ENCODE data around the gene FLRT2.

Gene FLRT2

GRCh38 chr14:85558505-85558904 lies 28.6 kb downstream of the FLRT2 start:
- no peak for DNase-seq

DNA sequence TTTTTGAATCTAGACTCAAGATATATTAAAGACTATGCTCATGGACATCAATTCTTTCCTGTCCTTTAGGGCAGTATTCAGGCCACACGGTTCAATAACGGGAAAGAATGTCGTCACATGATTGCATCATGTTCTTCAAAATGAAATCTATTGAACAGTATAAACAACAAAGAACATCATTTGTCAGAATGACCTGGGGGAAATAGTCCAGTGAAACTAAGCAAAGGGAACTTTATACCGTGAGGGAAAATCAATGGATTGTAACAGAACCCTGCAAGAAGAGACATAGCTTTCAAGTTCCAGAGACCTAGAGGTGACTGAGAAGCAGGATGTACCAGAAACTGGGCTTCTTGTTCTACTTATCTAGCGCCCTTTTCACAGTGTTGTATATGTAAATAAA lies 32.7 kb downstream of the FLRT2 start:
- no peak for DNase-seq

- DNase-seq = no peak
Measured at GRCh38 chr14:85564841-85565527, 35.0 kb downstream of the FLRT2 start.

DNA sequence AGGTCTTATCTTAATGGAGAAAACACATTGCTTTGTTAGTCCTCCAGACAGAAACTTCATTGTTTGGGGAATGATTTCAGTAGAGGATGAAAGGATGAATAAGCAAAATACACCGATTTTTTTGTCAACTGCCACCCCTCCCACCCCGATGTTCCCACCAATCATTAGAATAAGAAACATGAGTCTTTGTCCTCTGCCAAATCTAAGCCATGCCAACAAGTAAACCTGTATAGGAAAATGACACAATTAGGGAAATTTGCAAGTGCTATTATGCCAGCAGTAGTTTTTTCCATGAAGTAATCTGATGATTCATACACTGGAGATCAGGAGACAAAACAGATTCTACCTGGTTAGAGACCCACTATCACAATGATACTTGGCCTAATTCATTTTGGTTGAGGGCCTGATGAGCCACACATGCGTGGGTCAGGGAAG lies 35.9 kb downstream of the FLRT2 start:
- no peak for DNase-seq

DNA sequence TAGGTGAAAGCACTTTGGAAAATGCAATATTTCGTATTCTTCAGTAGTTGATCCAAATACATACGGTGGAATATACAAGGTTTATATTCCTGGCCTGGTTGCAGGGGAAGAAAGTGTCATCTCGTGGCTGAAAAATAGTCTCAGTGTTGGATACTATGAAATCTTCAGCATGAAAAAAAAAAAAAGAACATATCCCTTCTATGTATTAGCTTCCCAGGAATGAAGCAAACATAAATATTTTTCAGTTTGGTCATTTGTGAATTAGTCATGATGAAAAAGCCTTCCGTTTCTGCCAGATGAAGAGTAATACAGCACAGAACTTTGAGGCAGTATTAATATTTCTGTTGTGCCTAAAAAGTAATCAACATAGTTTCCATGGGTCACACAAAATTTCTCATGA lies 36.7 kb downstream of the FLRT2 start:
- no peak for DNase-seq

- DNase-seq = no peak
Measured at GRCh38 chr14:85572011-85572410, 42.1 kb downstream of the FLRT2 start.

DNA sequence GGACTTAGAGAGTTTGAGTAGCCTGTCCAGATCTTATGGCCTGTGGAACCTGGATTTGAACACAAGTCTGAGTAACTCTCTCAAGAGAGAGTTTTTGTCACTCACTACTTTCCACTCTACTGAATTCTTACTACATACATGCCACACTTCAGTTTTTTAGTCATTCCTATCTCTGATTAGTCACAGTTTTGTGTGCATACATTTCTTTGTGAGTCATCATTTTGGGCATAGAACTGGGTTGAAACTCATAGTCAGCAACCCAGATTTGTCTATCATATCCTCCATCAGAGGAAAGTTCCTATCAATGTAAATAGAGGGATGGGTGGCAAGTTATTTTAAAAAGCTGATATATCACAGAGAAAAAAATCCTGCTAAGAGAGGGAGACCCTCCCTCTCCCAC lies 42.9 kb downstream of the FLRT2 start:
- no peak for DNase-seq

- DNase-seq = no peak
Measured at GRCh38 chr14:85573406-85573805, 43.5 kb downstream of the FLRT2 start.

DNA sequence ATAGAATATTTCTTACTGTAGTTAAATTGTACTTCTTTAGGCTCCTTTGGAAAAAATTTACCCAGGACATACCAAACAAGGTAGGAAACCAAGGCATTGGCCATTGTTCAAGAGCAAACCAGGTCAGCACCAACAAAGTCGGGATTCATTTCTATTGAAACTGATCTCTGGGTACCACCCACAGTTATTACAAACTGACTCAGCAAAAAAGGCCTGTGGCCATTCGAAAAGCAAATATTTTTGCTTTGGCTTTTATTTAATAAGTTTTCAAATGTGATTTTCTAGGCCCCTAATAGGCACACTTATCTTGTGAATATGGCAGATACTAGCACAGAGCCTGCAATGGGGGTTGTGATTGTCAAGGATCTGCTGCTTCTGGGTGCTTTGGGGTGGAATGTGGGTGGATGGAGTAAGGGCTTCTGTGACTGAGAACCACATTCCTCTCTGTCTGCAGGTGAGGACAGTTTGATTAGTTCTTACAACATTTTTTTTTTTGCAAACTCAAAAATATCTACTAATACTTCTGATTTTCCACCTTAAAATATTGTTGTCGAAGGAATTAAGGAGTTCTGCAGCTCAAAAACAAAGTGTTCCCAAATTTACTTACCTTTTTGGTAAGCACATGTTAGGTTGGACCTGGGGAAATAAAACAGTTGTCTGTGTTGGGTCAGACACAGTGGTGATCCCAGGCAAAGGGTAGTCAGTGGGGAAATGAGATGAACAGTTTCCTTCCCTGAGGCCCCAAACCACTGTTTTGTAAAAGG lies 45.1 kb downstream of the FLRT2 start:
- DNase-seq = no peak

DNA sequence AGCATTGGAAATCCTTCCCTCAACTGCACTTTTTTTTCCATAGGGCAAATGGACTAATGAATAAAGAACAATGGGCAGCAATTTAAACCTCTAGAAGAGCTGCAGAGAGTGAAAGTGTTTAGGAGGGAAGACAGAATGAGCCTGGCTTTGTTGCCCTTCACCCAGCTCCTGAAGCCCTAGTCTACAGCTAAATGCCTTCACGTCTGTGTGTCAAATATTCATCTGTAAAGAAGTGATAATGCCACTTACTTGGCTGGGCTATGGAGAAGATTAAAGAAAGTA lies 45.6 kb downstream of the FLRT2 start:
- peak in 1 of 51 donors; percentile 53 for DNase-seq

DNA sequence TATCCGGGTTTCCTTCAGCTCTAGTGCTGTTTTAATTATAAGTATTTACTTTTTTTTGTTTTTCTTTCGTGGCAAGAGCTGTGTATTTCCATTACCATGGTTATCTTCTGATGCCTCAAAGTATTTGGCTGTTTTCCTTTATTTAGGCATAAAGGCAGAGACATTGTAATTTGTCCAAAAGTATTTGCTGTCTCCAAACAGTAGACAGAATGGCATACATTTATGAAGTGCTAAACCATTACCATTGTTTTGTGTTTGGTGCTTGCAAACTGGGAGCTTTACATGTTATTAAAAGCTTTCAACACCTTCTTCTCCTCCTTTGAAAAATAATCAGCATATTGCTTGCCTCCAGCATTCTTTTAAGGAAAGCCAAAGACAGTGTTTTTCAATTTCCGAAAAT lies 46.3 kb downstream of the FLRT2 start:
- DNase-seq = peak in 1 of 51 donors; percentile 40

DNA sequence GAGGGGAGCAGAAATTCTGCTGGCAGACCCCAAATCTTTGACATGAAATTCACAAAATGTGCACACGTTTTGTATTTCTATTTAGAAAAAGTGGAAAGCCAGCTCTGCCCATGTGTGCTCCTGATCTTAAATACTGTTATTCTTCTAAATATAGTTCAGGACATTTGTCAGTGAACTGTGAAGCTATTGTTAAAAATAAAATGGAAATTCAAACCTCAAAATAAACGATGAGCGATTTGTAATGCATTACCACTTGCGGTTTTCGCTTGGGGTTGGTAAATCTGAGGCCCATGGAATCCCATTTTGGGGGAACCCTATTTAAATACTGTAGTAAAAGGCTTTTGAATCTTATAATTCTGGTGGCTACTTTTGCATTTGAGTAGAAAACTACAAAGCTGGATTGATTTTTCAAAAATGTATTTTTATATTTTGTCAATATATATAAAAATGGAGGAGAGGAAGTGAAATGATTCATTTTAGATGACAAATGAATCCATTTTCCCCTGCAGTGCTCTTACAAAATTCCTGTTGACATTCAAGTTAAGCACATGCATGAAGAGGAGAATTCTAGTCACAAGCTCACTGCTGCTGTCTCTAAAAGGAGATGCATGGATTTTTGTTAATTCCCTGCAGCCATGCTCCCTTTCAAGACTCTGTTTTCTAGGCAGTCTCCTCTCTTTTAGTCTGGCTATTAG lies 47.1 kb downstream of the FLRT2 start:
- peak in 1 of 51 donors; percentile 24 for DNase-seq

DNA sequence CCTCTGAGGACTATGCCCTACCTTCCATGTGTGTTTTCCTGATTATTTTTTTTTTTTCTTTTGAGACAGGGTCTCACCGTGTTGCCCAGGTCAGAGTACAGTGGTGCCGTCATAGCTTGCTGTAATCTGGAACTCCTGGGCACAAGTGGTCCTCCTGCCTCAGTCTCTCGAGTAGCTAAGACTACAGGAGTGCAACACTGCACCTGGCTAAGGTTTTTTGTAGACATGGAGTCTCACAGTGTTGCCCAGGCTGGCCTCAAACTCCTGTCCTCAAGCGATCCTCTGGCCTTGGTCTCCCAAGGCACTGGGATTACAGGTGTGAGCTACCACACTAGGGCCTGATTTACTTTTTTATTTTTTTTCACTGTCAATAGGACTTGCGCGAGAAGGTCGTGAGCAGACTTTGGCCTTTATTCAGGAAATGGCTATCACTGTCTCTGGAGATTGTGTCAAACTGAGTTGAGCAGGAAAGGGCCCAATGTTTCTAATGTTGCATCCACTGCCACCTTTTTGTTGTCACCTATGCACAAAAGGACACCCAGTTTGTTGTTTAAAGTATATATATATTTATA lies 47.7 kb downstream of the FLRT2 start:
- DNase-seq = no peak

DNA sequence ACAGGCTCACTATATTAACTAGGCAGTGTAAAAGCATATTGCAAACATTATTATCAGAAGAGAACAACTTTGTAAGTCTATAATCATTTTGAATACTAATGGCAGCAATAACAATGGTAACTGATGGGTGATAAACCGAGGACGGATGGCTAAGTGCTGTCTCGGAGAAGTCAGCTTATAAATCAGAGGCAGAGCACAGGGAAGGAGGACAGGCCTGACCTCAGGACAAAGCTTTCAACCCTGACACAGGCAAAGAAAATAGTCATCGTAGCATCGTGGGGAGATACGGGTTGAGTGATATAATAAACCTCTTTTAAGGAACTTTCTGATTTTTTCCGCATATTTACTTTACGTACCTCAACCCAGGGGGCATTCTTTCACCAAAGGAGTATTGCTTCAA lies 48.4 kb downstream of the FLRT2 start:
- DNase-seq = no peak

DNA sequence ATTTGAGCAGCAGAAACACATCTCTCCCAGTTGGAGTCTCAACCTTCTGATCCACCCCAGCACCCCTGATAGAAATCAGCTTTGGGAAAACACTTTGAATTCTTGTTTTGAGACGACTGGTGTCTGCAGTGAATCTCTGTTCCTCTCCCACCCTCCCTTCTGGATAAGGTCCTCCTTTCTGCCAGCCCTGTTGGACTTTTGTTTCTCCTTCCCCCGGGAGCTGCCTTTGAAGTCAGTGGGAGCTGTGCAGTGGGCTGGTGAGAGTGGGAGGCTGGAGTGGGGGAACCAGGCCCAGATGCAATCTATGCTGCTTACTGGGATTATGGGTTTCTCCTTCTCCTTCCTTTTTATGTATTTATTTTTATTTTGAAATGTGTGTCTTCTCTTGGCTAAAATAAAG lies 49.0 kb downstream of the FLRT2 start:
- no peak for DNase-seq

DNA sequence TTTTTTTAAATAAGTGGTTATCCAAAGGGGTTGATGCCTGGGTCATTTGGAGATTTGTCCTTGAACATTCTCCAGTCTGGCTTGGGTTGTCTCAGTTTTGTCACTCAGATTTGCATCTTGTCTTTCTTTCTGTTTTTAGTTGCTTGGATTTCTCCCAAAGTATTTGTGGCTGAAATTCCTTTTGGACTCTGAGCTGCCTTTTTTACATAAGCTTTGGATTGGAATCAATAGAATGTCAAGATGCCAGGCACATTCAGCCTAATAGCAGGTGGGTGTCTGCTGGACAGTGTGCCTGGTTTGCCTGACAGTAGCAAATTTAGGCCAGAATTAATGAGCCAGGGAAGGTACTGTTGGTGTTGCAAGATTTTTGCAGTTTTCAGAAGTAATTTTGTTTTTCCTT lies 50.0 kb downstream of the FLRT2 start:
- peak in 2 of 51 donors; percentile 15 to 31 for DNase-seq

- no peak for DNase-seq
Measured at GRCh38 chr14:85580536-85581140, 50.7 kb downstream of the FLRT2 start.

DNA sequence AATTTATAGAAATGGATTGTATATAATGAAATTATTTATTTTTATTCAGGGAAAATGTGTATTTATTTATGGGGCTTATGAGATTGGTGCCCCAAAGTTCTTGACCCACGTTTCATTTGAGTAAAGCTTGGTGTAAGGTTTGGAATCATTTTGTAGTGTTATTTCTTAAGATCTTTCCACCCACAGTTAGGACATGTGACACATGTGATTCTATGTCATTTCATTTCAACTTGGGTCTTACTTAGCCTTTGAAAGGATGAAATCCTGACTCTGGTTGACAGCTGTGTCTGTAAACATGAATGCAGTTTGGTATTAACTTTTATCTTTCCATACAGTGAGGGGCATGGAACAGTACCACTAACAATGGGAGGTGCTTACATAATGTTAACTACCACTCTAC lies 51.7 kb downstream of the FLRT2 start:
- DNase-seq = no peak

DNA sequence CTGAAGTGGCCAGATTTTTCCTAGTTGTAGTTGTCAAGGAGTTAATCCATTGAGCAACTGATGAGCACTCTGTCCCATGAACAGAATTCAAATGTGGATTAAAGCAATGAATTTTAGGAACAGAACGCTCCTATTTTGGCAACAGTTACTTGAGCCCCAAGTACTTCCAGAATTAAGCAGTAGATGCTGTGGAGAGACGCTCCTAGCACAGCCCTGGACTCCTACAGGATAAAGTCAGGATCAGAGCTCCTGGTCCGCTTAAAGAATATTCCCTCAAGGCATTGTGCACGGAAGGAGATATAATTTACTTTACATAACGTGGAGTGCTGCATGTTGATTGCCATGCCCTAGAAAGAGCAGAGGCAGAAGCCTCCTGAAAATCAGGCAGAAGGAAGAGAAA lies 53.4 kb downstream of the FLRT2 start:
- DNase-seq = peak in 2 of 51 donors; percentile 9 to 19

GRCh38 chr14:85584481-85584880 lies 54.5 kb downstream of the FLRT2 start:
- DNase-seq = peak in 2 of 51 donors; percentile 8 to 31

DNA sequence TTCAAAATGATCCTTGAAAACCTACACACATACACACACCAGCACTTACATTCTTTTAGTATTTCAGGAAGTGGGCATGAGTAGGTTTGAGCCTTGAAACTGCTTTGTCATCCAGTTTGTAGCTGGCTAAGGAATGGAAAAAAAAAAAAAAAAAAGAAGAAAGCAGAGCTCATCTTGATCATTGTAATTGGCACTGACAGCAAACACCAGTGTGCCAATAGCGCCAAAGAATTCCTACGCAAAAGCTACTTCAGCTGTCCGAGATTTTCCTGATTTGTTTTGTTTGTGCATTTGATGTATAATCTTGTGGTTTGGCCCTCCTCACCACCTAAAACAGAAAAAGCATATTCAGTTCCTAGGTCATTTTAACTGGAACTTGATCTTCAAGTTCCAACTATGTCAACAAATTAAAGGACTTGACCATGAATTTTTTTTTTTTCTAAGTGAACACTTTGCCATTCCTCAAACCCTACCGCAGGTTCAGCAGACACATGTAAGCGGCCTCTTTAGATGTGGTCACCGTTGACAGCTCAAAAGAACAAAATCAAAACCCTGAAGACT lies 57.3 kb downstream of the FLRT2 start:
- DNase-seq = no peak

GRCh38 chr14:85590784-85591183 lies 60.8 kb downstream of the FLRT2 start:
- DNase-seq = no peak
